Stimulated activated CD4-positive, alpha-beta T cell treated with anti-CD3 and anti-CD28 coated beads, Interleukin-1b, Interleukin-23, amount 100 ng/mL, for 24 hours (primary cell): ENCODE data around the gene CARMIL3.
"Not testable (repeated sequence)": the region's sequence is repeated elsewhere in the genome, so short reads cannot be mapped to it uniquely, and the experiment has no call there.

Experiments used
- DNase-seq, 4 experiments: peaks; one replicate each; pipeline ENCODE4 v3.0.0-alpha.2; 2020; ENCODE audit warnings: low read depth in 4 of 4, low spot score in 1 of 4

The CARMIL3 gene

GRCh38 chr14:24093901-24094840 is 42.4 kb downstream of the CARMIL3 start, which contains the start of gene PCK2:
Gene PCK2 (plus strand): TSS chr14:24094311. CDS start chr14:24094406, 95 bp downstream.
- DNase-seq, result peak; percentile 60 to 92 (median 74)

GRCh38 chr14:24094841-24095270 is 43.0 kb downstream of the CARMIL3 start:
- no peak for DNase-seq

- peak in 2 of 4 experiments; percentile 36 to 61 for DNase-seq
Measured at GRCh38 chr14:24095271-24096068, 43.7 kb downstream of the CARMIL3 start.

GRCh38 chr14:24096545-24097181 is 44.9 kb downstream of the CARMIL3 start:
- no peak for DNase-seq

GRCh38 chr14:24098229-24098926 is 46.6 kb downstream of the CARMIL3 start:
- DNase-seq, result no peak

- DNase-seq, result no peak
Measured at GRCh38 chr14:24098927-24099813, 47.4 kb downstream of the CARMIL3 start.

GRCh38 chr14:24100197-24100981 is 48.6 kb downstream of the CARMIL3 start:
- no peak for DNase-seq

GRCh38 chr14:24100982-24101494 is 49.2 kb downstream of the CARMIL3 start:
- DNase-seq, result no peak

- no peak for DNase-seq
Measured at GRCh38 chr14:24102357-24103048, 50.7 kb downstream of the CARMIL3 start.

- DNase-seq, result no peak
Measured at GRCh38 chr14:24103451-24103850, 51.6 kb downstream of the CARMIL3 start.

GRCh38 chr14:24105609-24106239 is 53.9 kb downstream of the CARMIL3 start:
- DNase-seq, result not testable (repeated sequence)

- no peak for DNase-seq
Measured at GRCh38 chr14:24106672-24107271, 55.0 kb downstream of the CARMIL3 start.

GRCh38 chr14:24108336-24108874 is 56.6 kb downstream of the CARMIL3 start:
- no peak for DNase-seq

GRCh38 chr14:24110060-24110459 is 58.3 kb downstream of the CARMIL3 start:
- DNase-seq, result no peak

- no peak for DNase-seq
Measured at GRCh38 chr14:24110523-24110922, 58.7 kb downstream of the CARMIL3 start.

- DNase-seq, result no peak
Measured at GRCh38 chr14:24113379-24113800, 61.6 kb downstream of the CARMIL3 start.
